B cell (primary cell): ENCODE measurements around the gene AOC2.

ENCODE experiments used
- EZH2 ChIP-seq: IDR thresholded peaks from 2 replicates; pipeline ENCODE4 v1.6.1; 2012; ENCODE audit warnings: borderline replicate concordance, low read depth, mild to moderate bottlenecking, moderate library complexity, low read length; ENCODE audit not compliant: insufficient read depth, poor library complexity, severe bottlenecking
- TF ChIP-seq, protein P1 (sequence below): fragments of 200-600 bp; IDR thresholded peaks from one replicate; pipeline ENCODE4 v1.8.0; 2022; ENCODE audit warnings: antibody characterized with exemption, mild to moderate bottlenecking

DNA sequence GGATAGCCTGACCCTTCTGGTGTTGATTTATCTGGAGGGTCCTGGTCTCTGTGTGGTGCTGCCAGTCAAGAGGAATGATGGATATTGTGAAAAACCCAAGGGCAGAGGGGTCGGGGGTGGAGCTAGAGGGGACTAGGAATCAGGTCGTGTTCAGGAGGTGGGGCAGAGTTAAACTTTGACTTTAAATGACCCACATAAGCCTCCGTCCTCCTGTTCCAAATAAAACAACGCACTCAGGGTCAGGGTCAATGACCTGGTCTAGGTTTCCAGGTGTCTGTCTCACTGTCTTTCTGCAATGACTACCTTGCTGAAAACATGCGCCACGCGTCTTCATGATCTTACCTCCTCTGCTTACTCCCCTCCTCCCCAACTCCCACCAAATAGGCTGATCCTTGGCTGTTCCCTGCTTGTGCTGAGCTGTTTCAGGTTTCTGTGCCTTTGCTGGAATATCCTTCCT lies 21.3 kb downstream of the AOC2 start:
- TF ChIP-seq, protein P1, sequence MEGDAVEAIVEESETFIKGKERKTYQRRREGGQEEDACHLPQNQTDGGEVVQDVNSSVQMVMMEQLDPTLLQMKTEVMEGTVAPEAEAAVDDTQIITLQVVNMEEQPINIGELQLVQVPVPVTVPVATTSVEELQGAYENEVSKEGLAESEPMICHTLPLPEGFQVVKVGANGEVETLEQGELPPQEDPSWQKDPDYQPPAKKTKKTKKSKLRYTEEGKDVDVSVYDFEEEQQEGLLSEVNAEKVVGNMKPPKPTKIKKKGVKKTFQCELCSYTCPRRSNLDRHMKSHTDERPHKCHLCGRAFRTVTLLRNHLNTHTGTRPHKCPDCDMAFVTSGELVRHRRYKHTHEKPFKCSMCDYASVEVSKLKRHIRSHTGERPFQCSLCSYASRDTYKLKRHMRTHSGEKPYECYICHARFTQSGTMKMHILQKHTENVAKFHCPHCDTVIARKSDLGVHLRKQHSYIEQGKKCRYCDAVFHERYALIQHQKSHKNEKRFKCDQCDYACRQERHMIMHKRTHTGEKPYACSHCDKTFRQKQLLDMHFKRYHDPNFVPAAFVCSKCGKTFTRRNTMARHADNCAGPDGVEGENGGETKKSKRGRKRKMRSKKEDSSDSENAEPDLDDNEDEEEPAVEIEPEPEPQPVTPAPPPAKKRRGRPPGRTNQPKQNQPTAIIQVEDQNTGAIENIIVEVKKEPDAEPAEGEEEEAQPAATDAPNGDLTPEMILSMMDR = no peak
- no peak for TF ChIP-seq EZH2
